ENCODE measurements around the gene IMP4.

IMP4 gene

DNA sequence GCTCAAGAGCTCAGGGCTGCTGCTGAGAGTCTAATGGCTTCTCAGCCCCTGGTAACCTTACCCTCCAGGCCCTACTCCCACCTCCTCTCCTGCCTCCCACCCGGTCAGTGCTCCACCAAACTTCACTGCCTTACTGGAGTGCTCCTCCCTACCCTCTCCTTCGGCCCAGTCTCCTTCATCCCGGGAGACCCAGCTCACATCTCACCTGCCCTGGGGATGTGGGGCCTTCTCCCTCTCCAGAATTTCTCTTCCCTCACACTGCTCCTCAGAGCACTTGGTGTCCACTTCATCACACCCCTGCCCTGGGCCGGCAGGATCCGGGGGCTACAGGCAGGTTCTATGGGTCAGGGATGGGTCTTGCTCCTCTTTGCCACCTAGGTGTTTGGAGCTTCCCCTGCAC is 34.8 kb downstream of the IMP4 start:
- no peaks in the 10 kb centered on the region for H3K27me3 ChIP-seq (ENCODE audit: control insufficient read depth, insufficient read depth, low read length)
- no peak overlapping the region for H3K9ac ChIP-seq (ENCODE audit: low read length)
- no peak overlapping the region for H3K27ac ChIP-seq (ENCODE audit: low read depth, low read length)
- H3K4me3 ChIP-seq (ENCODE audit: low read length): no peak overlapping the region
- peaks cover 5% of the 10 kb centered on the region for H3K4me1 ChIP-seq (ENCODE audit: control insufficient read depth, insufficient read depth, low read length)
- peaks cover 4% of the 10 kb centered on the region for H3K36me3 ChIP-seq (ENCODE audit: control insufficient read depth, insufficient read depth, low read length)

DNA sequence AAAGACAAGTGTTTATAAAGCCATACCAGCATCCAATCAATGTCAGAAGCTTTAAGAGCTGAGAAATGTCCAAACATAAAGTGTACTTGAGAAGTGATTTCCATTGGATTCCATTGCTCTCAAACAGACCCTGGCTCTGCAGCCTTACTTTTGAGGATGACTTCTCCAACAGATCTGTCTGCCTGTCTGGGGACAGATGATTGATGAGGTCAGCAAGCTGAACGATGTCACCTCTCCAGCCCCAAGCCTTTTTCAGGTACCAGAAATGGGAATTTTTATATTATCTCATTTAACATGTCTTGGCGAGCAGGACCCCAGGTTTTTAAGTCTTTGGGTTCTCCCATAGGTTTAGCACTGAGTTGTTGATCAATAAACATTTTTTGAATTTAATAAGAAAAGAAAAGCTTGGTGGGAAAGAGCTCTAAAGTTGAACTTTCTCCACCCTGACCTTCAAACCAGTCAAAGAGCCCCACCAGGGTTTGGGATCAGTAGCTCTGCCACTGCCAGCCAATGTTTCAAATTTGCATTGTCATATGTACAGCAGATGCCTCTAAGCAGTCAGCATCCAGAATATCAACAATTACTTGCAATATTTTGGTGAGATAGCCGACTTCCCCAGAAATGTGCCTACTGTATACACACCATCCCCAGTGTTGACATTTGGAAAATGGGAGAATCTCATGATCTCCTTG is 35.7 kb downstream of the IMP4 start:
- Histone ChIP-seq H3K36me3 (ENCODE audit: control insufficient read depth, insufficient read depth, low read length) (peaks cover 4% of the 10 kb centered on the region), H3K4me3 (ENCODE audit: low read length) (no peak overlapping the region), H3K9ac (ENCODE audit: low read length) (no peak overlapping the region), H3K27ac (ENCODE audit: low read depth, low read length) (no peak overlapping the region), H3K4me1 (ENCODE audit: control insufficient read depth, insufficient read depth, low read length) (peaks cover 3% of the 10 kb centered on the region), H3K27me3 (ENCODE audit: control insufficient read depth, insufficient read depth, low read length) (no peaks in the 10 kb centered on the region)

DNA sequence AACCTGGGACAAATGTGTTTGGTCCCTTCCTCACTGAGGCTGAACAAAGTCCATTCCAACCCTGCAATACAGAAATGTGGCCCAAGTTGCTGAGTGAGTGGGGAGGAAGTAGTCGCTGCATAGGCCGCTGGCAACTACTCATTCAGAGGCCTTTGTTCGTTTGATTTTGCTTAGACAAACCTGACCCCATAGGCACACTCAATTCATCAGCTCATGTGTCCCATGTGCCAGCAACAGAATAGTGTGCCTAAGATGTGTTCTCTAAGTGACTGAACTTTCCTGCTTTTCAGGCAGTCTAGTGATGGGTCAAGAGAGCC is 36.2 kb downstream of the IMP4 start:
- H3K36me3 ChIP-seq (ENCODE audit: control insufficient read depth, insufficient read depth, low read length): peaks cover 4% of the 10 kb centered on the region
- H3K9ac ChIP-seq (ENCODE audit: low read length): no peak overlapping the region
- no peak overlapping the region for H3K4me3 ChIP-seq (ENCODE audit: low read length)
- H3K27me3 ChIP-seq (ENCODE audit: control insufficient read depth, insufficient read depth, low read length): no peaks in the 10 kb centered on the region
- H3K27ac ChIP-seq (ENCODE audit: low read depth, low read length): no peak overlapping the region
- H3K4me1 ChIP-seq (ENCODE audit: control insufficient read depth, insufficient read depth, low read length): no peaks in the 10 kb centered on the region

DNA sequence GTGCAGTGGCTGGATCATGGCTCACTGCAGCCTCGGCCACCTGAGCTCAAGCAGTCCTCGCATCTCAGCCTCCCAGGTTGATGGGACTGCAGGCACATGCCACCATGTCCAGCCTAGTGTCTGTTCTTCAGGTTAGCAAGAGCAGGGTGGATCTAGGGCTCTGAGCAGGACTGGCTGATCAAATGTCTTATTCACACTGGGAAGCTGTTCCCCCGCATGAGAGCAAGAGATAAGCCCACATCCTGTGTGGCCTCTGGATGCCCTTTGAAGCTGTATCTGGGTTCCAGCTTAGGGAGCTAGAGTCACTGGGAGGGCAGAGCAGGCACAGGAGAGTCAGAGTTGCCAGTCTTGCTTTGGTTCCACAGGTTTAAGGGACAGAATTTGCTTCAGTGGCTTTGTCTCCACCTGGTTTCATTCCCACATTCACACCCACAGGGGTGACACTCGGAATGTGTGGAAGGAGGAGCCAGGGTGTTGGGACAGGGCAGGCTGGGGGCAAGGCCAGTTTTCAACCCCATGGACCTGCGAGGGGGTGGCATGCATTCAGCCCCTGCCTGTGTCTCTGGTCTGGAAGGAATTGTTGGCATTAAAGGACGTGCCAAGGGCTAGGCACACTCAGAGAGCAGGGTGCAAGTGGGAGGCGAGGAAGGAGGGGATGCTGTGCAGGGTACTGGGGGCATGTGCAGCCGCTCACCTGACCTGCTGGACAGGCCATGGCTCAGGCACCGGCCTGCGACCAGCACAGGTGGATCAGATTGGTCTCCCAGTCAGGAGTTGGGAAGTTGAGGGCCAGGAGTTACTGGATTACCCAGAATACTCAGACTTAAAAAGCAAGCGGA is 37.6 kb downstream of the IMP4 start:
- Histone ChIP-seq H3K27me3 (ENCODE audit: control insufficient read depth, insufficient read depth, low read length) (no peaks in the 10 kb centered on the region), H3K27ac (ENCODE audit: low read depth, low read length) (no peak overlapping the region), H3K9ac (ENCODE audit: low read length) (no peak overlapping the region), H3K4me3 (ENCODE audit: low read length) (no peak overlapping the region), H3K36me3 (ENCODE audit: control insufficient read depth, insufficient read depth, low read length) (peaks cover 4% of the 10 kb centered on the region), H3K4me1 (ENCODE audit: control insufficient read depth, insufficient read depth, low read length) (no peaks in the 10 kb centered on the region)

DNA sequence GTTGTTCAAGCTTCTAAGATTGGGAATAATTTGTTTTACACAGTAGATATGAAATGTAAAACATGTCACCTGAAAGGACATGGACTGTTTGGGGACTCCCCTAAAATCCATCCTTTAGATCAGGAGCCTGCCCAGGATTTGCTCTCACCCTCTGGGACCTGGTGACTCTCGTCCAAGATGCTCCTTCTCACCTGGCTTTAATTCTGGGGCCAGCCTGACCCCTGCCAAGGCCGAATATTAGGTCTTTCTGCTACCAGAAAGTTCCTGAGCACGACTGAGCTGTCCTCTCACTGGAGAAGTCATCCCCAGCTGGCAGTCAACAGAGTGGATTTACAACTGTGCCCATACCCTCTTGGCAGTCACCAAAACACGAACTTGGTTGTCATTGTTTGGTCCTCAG is 38.4 kb downstream of the IMP4 start:
- no peaks in the 10 kb centered on the region for H3K4me1 ChIP-seq (ENCODE audit: control insufficient read depth, insufficient read depth, low read length)
- H3K4me3 ChIP-seq (ENCODE audit: low read length): no peak overlapping the region
- H3K27me3 ChIP-seq (ENCODE audit: control insufficient read depth, insufficient read depth, low read length): no peaks in the 10 kb centered on the region
- peaks cover 2% of the 10 kb centered on the region for H3K36me3 ChIP-seq (ENCODE audit: control insufficient read depth, insufficient read depth, low read length)
- no peak overlapping the region for H3K9ac ChIP-seq (ENCODE audit: low read length)
- H3K27ac ChIP-seq (ENCODE audit: low read depth, low read length): no peak overlapping the region

DNA sequence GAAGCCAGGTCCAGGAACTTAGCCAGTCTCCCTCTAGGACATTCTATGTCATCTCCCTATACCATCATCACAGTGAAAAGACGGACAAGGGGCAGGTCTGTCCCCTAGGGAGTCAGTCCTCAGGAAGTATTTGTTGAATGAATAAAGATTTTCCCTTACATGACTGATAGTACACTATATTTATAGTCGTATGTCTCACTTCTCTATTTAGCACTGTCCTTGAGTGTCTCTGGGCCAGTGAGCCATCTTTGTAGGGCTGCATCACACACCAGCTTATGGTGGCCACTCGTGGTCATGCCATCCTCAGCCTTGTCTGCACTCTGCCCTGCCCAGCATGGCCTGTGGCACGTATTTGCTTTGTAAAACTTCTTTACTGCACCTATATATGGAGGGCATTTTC is 38.9 kb downstream of the IMP4 start:
- no peak overlapping the region for H3K27ac ChIP-seq (ENCODE audit: low read depth, low read length)
- peaks cover under 1% of the 10 kb centered on the region for H3K36me3 ChIP-seq (ENCODE audit: control insufficient read depth, insufficient read depth, low read length)
- no peaks in the 10 kb centered on the region for H3K4me1 ChIP-seq (ENCODE audit: control insufficient read depth, insufficient read depth, low read length)
- H3K9ac ChIP-seq (ENCODE audit: low read length): no peak overlapping the region
- H3K4me3 ChIP-seq (ENCODE audit: low read length): no peak overlapping the region
- H3K27me3 ChIP-seq (ENCODE audit: control insufficient read depth, insufficient read depth, low read length): no peaks in the 10 kb centered on the region

DNA sequence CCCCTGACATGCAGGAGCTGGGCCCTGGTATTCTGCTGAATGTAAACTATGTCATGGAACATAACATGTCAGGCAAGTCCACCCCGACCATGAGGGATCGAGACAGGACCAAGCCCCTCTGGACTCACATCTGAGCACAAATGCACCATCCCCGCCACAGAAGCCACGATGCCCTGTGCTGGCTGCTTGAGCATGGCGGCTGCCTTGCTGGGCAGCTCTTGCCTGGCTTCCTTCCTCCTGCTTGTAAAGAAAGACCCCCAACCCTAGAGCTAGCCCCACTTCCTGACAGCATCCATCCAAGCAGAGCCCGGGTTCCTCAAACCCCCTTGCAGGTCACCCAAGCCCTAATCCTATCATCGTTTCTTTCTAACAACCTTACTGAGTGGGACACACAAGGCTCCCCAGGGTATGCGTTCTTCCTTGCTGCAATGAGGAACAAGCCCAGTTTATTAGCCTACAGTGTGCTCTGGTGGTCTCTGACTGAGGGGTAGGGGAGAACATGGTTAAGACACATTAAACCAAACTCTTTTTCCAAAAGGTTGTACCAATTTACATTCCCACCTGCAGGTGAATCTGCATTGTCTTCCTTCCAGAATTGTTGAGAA is 39.7 kb downstream of the IMP4 start:
- Histone ChIP-seq H3K4me3 (ENCODE audit: low read length) (no peak overlapping the region), H3K4me1 (ENCODE audit: control insufficient read depth, insufficient read depth, low read length) (no peaks in the 10 kb centered on the region), H3K9ac (ENCODE audit: low read length) (no peak overlapping the region), H3K27ac (ENCODE audit: low read depth, low read length) (no peak overlapping the region), H3K36me3 (ENCODE audit: control insufficient read depth, insufficient read depth, low read length) (no peaks in the 10 kb centered on the region), H3K27me3 (ENCODE audit: control insufficient read depth, insufficient read depth, low read length) (no peaks in the 10 kb centered on the region)

DNA sequence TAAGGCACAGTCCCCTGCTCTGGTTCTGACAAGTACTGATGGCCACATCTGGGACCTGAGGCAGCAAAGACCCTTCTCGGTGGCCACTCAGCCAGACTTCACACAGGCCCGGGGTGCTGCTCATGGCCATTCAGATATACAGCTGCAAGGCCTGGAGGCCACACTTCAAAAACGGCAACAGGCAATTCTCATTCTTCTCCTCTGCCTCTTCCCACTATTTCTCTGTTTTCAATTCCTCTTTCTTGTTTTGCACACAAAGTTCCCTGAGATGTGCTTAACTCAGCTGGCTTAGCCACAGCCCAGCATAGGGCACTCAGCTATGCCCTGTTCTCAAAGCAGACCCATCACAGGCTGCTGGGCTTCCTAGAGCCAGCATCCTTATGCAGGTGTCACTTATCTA is 43.0 kb downstream of the IMP4 start:
- no peaks in the 10 kb centered on the region for H3K4me1 ChIP-seq (ENCODE audit: control insufficient read depth, insufficient read depth, low read length)

DNA sequence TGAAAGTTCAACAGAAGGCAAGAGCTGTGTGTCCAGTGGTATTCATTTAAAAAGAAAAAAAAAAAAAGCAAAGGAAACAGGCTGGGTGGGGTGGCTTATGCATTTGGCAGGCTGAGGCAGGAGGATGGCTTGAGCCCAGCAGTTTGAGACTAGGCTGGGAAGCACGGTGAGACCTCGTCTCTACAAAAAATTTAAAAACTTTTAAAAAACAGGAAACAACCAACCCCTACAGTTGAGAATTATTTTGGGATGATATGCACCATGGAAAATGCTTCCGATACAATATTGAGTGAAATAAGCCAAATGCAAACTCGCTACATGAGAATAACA is 44.3 kb downstream of the IMP4 start:
- Histone ChIP-seq H3K27me3 (ENCODE audit: control insufficient read depth, insufficient read depth, low read length) (no peaks in the 10 kb centered on the region), H3K27ac (ENCODE audit: low read depth, low read length) (no peak overlapping the region), H3K4me3 (ENCODE audit: low read length) (no peak overlapping the region), H3K9ac (ENCODE audit: low read length) (no peak overlapping the region), H3K4me1 (ENCODE audit: control insufficient read depth, insufficient read depth, low read length) (no peaks in the 10 kb centered on the region), H3K36me3 (ENCODE audit: control insufficient read depth, insufficient read depth, low read length) (no peaks in the 10 kb centered on the region)

More for the DNA sequence above, 43.0 kb downstream of the IMP4 start:
- Histone ChIP-seq H3K4me3 (ENCODE audit: low read length) (no peak overlapping the region), H3K27me3 (ENCODE audit: control insufficient read depth, insufficient read depth, low read length) (no peaks in the 10 kb centered on the region), H3K27ac (ENCODE audit: low read depth, low read length) (no peak overlapping the region), H3K9ac (ENCODE audit: low read length) (no peak overlapping the region), H3K36me3 (ENCODE audit: control insufficient read depth, insufficient read depth, low read length) (no peaks in the 10 kb centered on the region)

DNA sequence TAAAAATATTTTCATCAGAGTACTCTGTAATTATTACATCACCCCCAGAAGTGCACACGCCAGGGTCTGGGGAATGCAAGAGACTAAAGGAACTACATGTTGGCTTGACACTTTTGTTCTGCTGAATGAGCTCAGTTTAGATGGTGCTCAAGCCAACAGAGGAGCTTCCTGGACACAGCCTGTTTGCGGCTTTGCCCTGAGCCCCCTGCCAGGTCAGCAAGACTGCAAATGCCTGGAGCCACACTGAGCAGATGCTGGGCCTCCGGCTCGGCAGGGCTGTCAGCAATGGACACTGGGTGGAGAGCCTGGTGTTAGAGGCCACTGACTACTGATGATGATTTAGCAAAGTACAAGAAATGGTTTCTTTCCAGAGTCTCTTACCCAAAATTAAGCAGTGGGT is 45.1 kb downstream of the IMP4 start:
- Histone ChIP-seq H3K36me3 (ENCODE audit: control insufficient read depth, insufficient read depth, low read length) (no peaks in the 10 kb centered on the region), H3K27me3 (ENCODE audit: control insufficient read depth, insufficient read depth, low read length) (no peaks in the 10 kb centered on the region), H3K9ac (ENCODE audit: low read length) (no peak overlapping the region), H3K4me1 (ENCODE audit: control insufficient read depth, insufficient read depth, low read length) (no peaks in the 10 kb centered on the region), H3K4me3 (ENCODE audit: low read length) (no peak overlapping the region), H3K27ac (ENCODE audit: low read depth, low read length) (no peak overlapping the region)

DNA sequence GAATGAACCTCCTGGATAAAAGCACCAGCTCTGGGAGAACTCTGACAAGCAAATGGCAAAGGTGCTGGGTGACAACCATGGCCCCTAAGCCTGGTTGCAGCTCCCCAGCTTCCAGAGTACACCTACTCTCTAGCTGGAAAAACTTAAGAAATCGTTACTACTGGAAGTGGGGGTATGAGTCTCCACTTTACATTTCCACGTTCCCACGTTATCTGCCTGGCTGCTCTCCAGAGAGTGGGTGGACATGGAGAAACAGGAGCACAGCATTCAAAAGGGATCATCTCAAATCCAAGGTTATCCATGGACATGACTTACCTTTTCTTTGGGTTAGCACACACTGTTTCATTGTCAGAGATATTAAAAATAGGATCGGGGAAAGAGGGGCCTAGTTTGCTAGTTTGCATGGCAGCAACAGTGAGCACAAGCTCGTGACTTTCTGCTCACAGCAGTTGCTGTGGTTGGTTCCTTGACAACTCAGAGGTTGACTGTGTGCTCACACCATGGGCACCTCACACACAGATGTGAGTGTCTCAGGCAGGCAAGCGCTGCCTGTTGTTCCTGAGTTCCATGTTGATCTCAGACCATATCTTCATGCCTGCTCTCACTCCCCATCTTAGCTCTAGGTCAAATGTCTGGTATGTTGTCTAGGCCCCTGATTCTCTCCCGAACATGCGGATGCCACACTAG is 45.7 kb downstream of the IMP4 start:
- H3K4me3 ChIP-seq (ENCODE audit: low read length): no peak overlapping the region
- H3K4me1 ChIP-seq (ENCODE audit: control insufficient read depth, insufficient read depth, low read length): no peaks in the 10 kb centered on the region
- no peak overlapping the region for H3K27ac ChIP-seq (ENCODE audit: low read depth, low read length)
- H3K27me3 ChIP-seq (ENCODE audit: control insufficient read depth, insufficient read depth, low read length): no peaks in the 10 kb centered on the region
- H3K9ac ChIP-seq (ENCODE audit: low read length): no peak overlapping the region
- H3K36me3 ChIP-seq (ENCODE audit: control insufficient read depth, insufficient read depth, low read length): no peaks in the 10 kb centered on the region

DNA sequence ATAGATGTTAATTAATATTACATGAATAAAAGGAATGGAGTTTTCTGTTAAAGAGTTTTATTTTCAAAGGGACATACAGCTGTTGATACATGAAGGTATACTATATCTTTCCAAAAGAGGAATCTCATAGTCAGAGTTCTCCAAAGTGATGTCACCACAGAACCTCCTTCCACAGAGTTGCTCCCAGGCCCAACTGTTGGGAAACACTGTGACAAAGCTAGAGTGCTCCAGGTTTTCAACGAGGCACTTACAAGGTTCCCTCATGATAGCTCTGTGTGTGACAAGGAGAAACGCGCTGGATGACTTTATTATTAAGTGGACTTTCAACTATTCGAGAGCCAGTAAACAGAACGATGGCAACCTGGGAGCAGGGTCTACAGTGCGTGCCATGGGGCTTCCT is 46.7 kb downstream of the IMP4 start:
- Histone ChIP-seq H3K27me3 (ENCODE audit: control insufficient read depth, insufficient read depth, low read length) (no peaks in the 10 kb centered on the region), H3K36me3 (ENCODE audit: control insufficient read depth, insufficient read depth, low read length) (no peaks in the 10 kb centered on the region), H3K9ac (ENCODE audit: low read length) (no peak overlapping the region), H3K4me1 (ENCODE audit: control insufficient read depth, insufficient read depth, low read length) (no peaks in the 10 kb centered on the region), H3K27ac (ENCODE audit: low read depth, low read length) (no peak overlapping the region), H3K4me3 (ENCODE audit: low read length) (no peak overlapping the region)
